ENCODE results near the gene GFY. TPM values are rescaled to one million over a fixed set of nuclear protein-coding genes. Genes with fewer than 3 reads are reported as not detected.

The GFY gene
- total and polyA plus RNA-seq, 10 of the 15 experiments (the other 5 are each of a cell fraction or from before 2014, with no cell fraction given): 0.05 TPM; not detected in 9

- TF ChIP-seq IRF5 (IDR thresholded peaks at IDR 0.05; ENCODE audit: borderline replicate concordance): no peak
- no peak for TF ChIP-seq POLR2AphosphoS5 (IDR thresholded peaks at IDR 0.05; ENCODE audit: low read length)
- TF ChIP-seq BMI1 (IDR thresholded peaks at IDR 0.05; ENCODE audit: borderline replicate concordance): peak; percentile 76
- peak; percentile 82 for TF ChIP-seq MEF2A (IDR thresholded peaks at IDR 0.05; ENCODE audit: insufficient read depth, low read depth, low read length)
- TF ChIP-seq FOXM1 (IDR thresholded peaks at IDR 0.05; ENCODE audit: low read depth, low read length): peak; percentile 37; the same call in 1 of the 2 replicates
- TF ChIP-seq JUNB (IDR thresholded peaks at IDR 0.05): peak; percentile 22; the same call in 1 of the 2 replicates
- TF ChIP-seq EZH2 (IDR thresholded peaks at IDR 0.05; ENCODE audit: borderline replicate concordance, control insufficient read depth, low read depth, low read length): no peak
- TF ChIP-seq RB1 (IDR thresholded peaks at IDR 0.05; ENCODE audit: borderline replicate concordance): no peak
- TF ChIP-seq RAD51 (IDR thresholded peaks at IDR 0.05): no peak
- no peak for TF ChIP-seq PAX8 (IDR thresholded peaks at IDR 0.05)
- TF ChIP-seq FOXK2 (IDR thresholded peaks at IDR 0.05): no peak
- no peak for TF ChIP-seq HDAC2 (IDR thresholded peaks at IDR 0.05)
- TF ChIP-seq TAF1 (IDR thresholded peaks at IDR 0.05; ENCODE audit: borderline replicate concordance, low read depth, low read length): no peak
- no peak for TF ChIP-seq HCFC1 (IDR thresholded peaks at IDR 0.05; ENCODE audit: low read length)
- no peak for TF ChIP-seq ELK1 (IDR thresholded peaks at IDR 0.05; ENCODE audit: low read depth, low read length)
- TF ChIP-seq NFIC (IDR thresholded peaks at IDR 0.05; ENCODE audit: low read depth, low read length): peak; percentile 59; the same call in 1 of the 2 replicates
- TF ChIP-seq SIN3A (IDR thresholded peaks at IDR 0.05; ENCODE audit: low read depth, low read length): no peak
- TF ChIP-seq MEF2B (IDR thresholded peaks at IDR 0.05; ENCODE audit: partially characterized antibody, poor library complexity, severe bottlenecking): peak; percentile 94
- no peak for TF ChIP-seq NRF1 (conservative IDR thresholded peaks at IDR 0.05; ENCODE audit: low read depth, low read length)
- TF ChIP-seq ESRRA (IDR thresholded peaks at IDR 0.05; ENCODE audit: low read length): no peak
- no peak for TF ChIP-seq CEBPB (IDR thresholded peaks at IDR 0.05; ENCODE audit: borderline replicate concordance in 1 of 2, low read depth in 2 of 2, low read length in 2 of 2)
- TF ChIP-seq KAT2A (conservative IDR thresholded peaks at IDR 0.05; ENCODE audit: control insufficient read depth, low read depth, low read length): no peak
- no peak for TF ChIP-seq ASH2L (IDR thresholded peaks at IDR 0.05; ENCODE audit: borderline replicate concordance, low read depth)
- peak; percentile 88 for TF ChIP-seq PKNOX1 (IDR thresholded peaks at IDR 0.05)
- TF ChIP-seq RFX5 (IDR thresholded peaks at IDR 0.05; ENCODE audit: low read depth, low read length): no peak; the same call in 1 of the 2 replicates
- no peak for TF ChIP-seq IRF3 (IDR thresholded peaks at IDR 0.05)
- TF ChIP-seq SMAD5 (IDR thresholded peaks at IDR 0.05; ENCODE audit: low read depth): no peak
- TF ChIP-seq EP300 (IDR thresholded peaks at IDR 0.05; ENCODE audit: borderline replicate concordance in 1 of 2, control insufficient read depth in 1 of 2, low read depth in 2 of 2, low read length in 2 of 2): peak in 1 of 2 experiments; percentile 66; a peak in 1 of 4 replicates
Measured at GRCh38 chr19:49468746-49469447, 43.7 kb downstream of the GFY start (continued).

Measured in GM12878 (cell line).